Chondrocyte (in vitro differentiated cells): ENCODE measurements around the gene DIABLO. TPM values are rescaled to one million over a fixed set of nuclear protein-coding genes. Genes with fewer than 3 reads are reported as not detected.

ENCODE experiments used
- DNase-seq: peaks from one replicate; pipeline ENCODE4 v3.0.0; 2021; ENCODE audit warnings: mixed read lengths, low spot score
- H3K27ac Mint-ChIP-seq: one replicate; pipeline ENCODE4 v1.8.0; 2021; ENCODE audit warnings: mild to moderate bottlenecking, moderate library complexity, mixed read lengths; ENCODE audit not compliant: unreplicated experiment
- H3K27me3 Mint-ChIP-seq: 2 replicates; pipeline ENCODE4 v1.8.0; 2021; ENCODE audit warnings: low read depth, mixed read lengths
- H3K36me3 Mint-ChIP-seq: 2 replicates; pipeline ENCODE4 v1.8.0; 2021; ENCODE audit warnings: low read depth, mixed read lengths
- H3K4me1 Mint-ChIP-seq: 2 replicates; pipeline ENCODE4 v1.8.0; 2021; ENCODE audit warnings: low read depth, mild to moderate bottlenecking, mixed read lengths
- H3K4me3 Mint-ChIP-seq: one replicate; pipeline ENCODE4 v1.8.0; 2021; ENCODE audit warnings: mild to moderate bottlenecking, moderate library complexity, mixed read lengths; ENCODE audit not compliant: unreplicated experiment
- H3K9me3 Mint-ChIP-seq: 2 replicates; pipeline ENCODE4 v1.8.0; 2021; ENCODE audit warnings: low read depth, mixed read lengths
- CTCF ChIP-seq: fragments of 200-600 bp; sonication (generic); IDR thresholded peaks from 2 replicates; pipeline ENCODE4 v1.5.0; 2021; ENCODE audit warnings: antibody characterized with exemption, mild to moderate bottlenecking, moderate library complexity
- total RNA-seq: library from RNA; stranded (reverse); gene quantifications from 3 replicates; pipeline ENCODE4 v1.2.1, GENCODE V29; 2021

The DIABLO gene
- total RNA-seq, 1 donor from 2014 or later: 47.7 TPM

- Mint-ChIP-seq H3K27me3 (no peaks in the 10 kb centered on the region), H3K36me3 (peaks cover 8% of the 10 kb centered on the region), H3K27ac (no peak overlapping the region), H3K4me1 (peaks cover 33% of the 10 kb centered on the region), H3K4me3 (peak overlapping the region; percentile 24), H3K9me3 (no peaks in the 10 kb centered on the region)
- DNase-seq: no peak
- no peak for TF ChIP-seq CTCF
These were observed 1.5 kb upstream of the DIABLO start for GRCh38 chr12:122227341-122227740.

- peaks cover 33% of the 10 kb centered on the region for H3K4me1 Mint-ChIP-seq
- no peaks in the 10 kb centered on the region for H3K9me3 Mint-ChIP-seq
- H3K36me3 Mint-ChIP-seq: peaks cover 6% of the 10 kb centered on the region
- no peak for DNase-seq
- no peak for TF ChIP-seq CTCF
- no peaks in the 10 kb centered on the region for H3K27me3 Mint-ChIP-seq
- H3K27ac Mint-ChIP-seq: peak overlapping the region; percentile 61
- H3K4me3 Mint-ChIP-seq: peak overlapping the region; percentile 47
These were observed 694 bp upstream of the DIABLO start for GRCh38 chr12:122226366-122227125.

GRCh38 chr12:122216445-122216844, 9.4 kb downstream of the DIABLO start:
- no peaks in the 10 kb centered on the region for H3K4me1 Mint-ChIP-seq
- no peak for TF ChIP-seq CTCF
- no peak for DNase-seq
- H3K9me3 Mint-ChIP-seq: no peaks in the 10 kb centered on the region
- H3K27me3 Mint-ChIP-seq: no peaks in the 10 kb centered on the region
- peaks cover 31% of the 10 kb centered on the region for H3K36me3 Mint-ChIP-seq
- H3K4me3 Mint-ChIP-seq: no peak overlapping the region
- H3K27ac Mint-ChIP-seq: no peak overlapping the region

- DNase-seq: no peak
- no peak for TF ChIP-seq CTCF
- peaks cover 33% of the 10 kb centered on the region for H3K36me3 Mint-ChIP-seq
- H3K4me1 Mint-ChIP-seq: no peaks in the 10 kb centered on the region
- no peak overlapping the region for H3K27ac Mint-ChIP-seq
- H3K9me3 Mint-ChIP-seq: no peaks in the 10 kb centered on the region
- no peaks in the 10 kb centered on the region for H3K27me3 Mint-ChIP-seq
- H3K4me3 Mint-ChIP-seq: no peak overlapping the region
These were observed 10.1 kb downstream of the DIABLO start for GRCh38 chr12:122215771-122216170.

GRCh38 chr12:122208073-122208820, 17.6 kb downstream of the DIABLO start:
- DNase-seq: no peak
- TF ChIP-seq CTCF: no peak
- no peak overlapping the region for H3K4me3 Mint-ChIP-seq
- H3K36me3 Mint-ChIP-seq: peaks cover 36% of the 10 kb centered on the region
- H3K9me3 Mint-ChIP-seq: no peaks in the 10 kb centered on the region
- H3K4me1 Mint-ChIP-seq: peaks cover 10% of the 10 kb centered on the region
- H3K27me3 Mint-ChIP-seq: peaks cover 8% of the 10 kb centered on the region
- no peak overlapping the region for H3K27ac Mint-ChIP-seq
